NCI-H226 (cell line): ENCODE data around the gene PCDHGA12.
A peak's percentile ranks its signal among the peaks of the same experiment; 100 is the strongest.
"Not testable (repeated sequence)": the region's sequence is repeated elsewhere in the genome, so short reads cannot be mapped to it uniquely, and the experiment has no call there.

Source experiments
- DNase-seq: peaks from one replicate; pipeline ENCODE4 v3.0.0-alpha.2; 2015

The PCDHGA12 gene

GRCh38 chr5:141409598-141410306 lies 20.6 kb upstream of the PCDHGA12 start:
- no peak for DNase-seq

- DNase-seq = no peak
Observed at GRCh38 chr5:141411575-141411974, 18.7 kb upstream of the PCDHGA12 start.

- peak; percentile 56 for DNase-seq
Observed at GRCh38 chr5:141412854-141413539, 17.3 kb upstream of the PCDHGA12 start, which contains the start of gene PCDHGA10. Gene PCDHGA10 (plus strand): TSS chr5:141412987. CDS start chr5:141413176, 189 bp downstream.

GRCh38 chr5:141413540-141414069 lies 16.7 kb upstream of the PCDHGA12 start:
- DNase-seq = no peak

GRCh38 chr5:141414548-141415274 lies 15.6 kb upstream of the PCDHGA12 start:
- not testable (repeated sequence) for DNase-seq

- DNase-seq = not testable (repeated sequence)
Observed at GRCh38 chr5:141415275-141415618, 15.1 kb upstream of the PCDHGA12 start.

GRCh38 chr5:141417494-141418172 lies 12.7 kb upstream of the PCDHGA12 start, which contains the start of gene PCDHGB7:
Gene PCDHGB7 (plus strand): TSS chr5:141417677. CDS start chr5:141417860, 183 bp downstream.
- peak; percentile 78 for DNase-seq

GRCh38 chr5:141419074-141419880 lies 11.0 kb upstream of the PCDHGA12 start:
- no peak for DNase-seq

- DNase-seq = no peak
Observed at GRCh38 chr5:141420855-141421488, 9.3 kb upstream of the PCDHGA12 start, which contains the start of gene PCDHGA11. Gene PCDHGA11 (plus strand): TSS chr5:141421051. CDS start chr5:141421228, 177 bp downstream.

GRCh38 chr5:141421489-141421855 lies 8.8 kb upstream of the PCDHGA12 start:
- no peak for DNase-seq

- DNase-seq = no peak
Observed at GRCh38 chr5:141422742-141423291, 7.5 kb upstream of the PCDHGA12 start.

- no peak for DNase-seq
Observed at GRCh38 chr5:141427783-141428426, 2.4 kb upstream of the PCDHGA12 start.

GRCh38 chr5:141431286-141431685 lies 979 bp downstream of the PCDHGA12 start:
- DNase-seq = no peak

GRCh38 chr5:141432308-141432707 lies 2.0 kb downstream of the PCDHGA12 start:
- not testable (repeated sequence) for DNase-seq

- DNase-seq = not testable (repeated sequence)
Observed at GRCh38 chr5:141432726-141433125, 2.4 kb downstream of the PCDHGA12 start.

GRCh38 chr5:141434006-141434405 lies 3.7 kb downstream of the PCDHGA12 start:
- DNase-seq = no peak

- DNase-seq = no peak
Observed at GRCh38 chr5:141437221-141437620, 6.9 kb downstream of the PCDHGA12 start.

GRCh38 chr5:141439411-141440141 lies 9.3 kb downstream of the PCDHGA12 start:
- no peak for DNase-seq

GRCh38 chr5:141440341-141440740 lies 10.0 kb downstream of the PCDHGA12 start:
- no peak for DNase-seq
